Measurements from ENCODE around the gene MACROD2.

DNA sequence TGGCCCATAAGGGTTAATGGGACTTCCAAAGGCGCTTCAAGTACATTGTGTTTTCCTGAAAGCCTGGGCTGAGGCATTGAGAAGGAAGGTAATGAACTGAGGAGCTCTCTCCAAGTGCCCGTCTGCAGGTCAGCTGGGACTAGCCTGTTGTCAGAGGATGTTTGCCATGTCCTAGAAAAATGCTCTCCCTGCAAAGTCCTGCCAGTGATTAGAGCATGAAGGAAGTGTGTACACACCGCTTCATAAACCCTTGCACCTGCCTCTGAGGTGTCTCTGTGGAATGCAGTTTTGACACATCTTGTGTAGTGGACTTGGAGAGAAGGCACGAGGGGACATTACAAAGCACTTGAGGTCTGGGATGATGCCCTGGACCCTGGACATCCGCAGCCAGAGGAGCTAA, 2071.3 kb downstream of the MACROD2 start:
- TF ChIP-seq POLR2A (IDR thresholded peaks at IDR 0.05; ENCODE audit: low read depth, low read length) (no peak), POLR2AphosphoS5 (IDR thresholded peaks at IDR 0.05; ENCODE audit: low read depth, low read length) (no peak)
